CD4-positive, alpha-beta memory T cell (primary cell): Measurements from ENCODE around the gene RNF10. TPM values are rescaled to one million over a fixed set of nuclear protein-coding genes. Genes with fewer than 3 reads are reported as not detected.
"Not testable (repeated sequence)": the region's sequence is repeated elsewhere in the genome, so short reads cannot be mapped to it uniquely, and the experiment has no call there.

ENCODE experiments used
- CTCF ChIA-PET: fragments of 350-600 bp; sonication (Branson Sonifier 250); formaldehyde crosslinking; loops from one replicate; lab custom pipeline; 2021; ENCODE audit warnings: inconsistent platforms; ENCODE audit not compliant: partially characterized antibody; lab: Charles Lee
- POLR2A ChIA-PET: fragments of 350-600 bp; sonication (Branson Sonifier 250); formaldehyde crosslinking; loops from one replicate; lab custom pipeline; 2021; ENCODE audit not compliant: partially characterized antibody; lab: Charles Lee
- DNase-seq, 5 donors: peaks; one replicate each; pipeline versions ENCODE4 v3.0.0 to v3.0.0-alpha.2; 2020 to 2022; ENCODE audit warnings: mixed read lengths in 1 of 5
- H3K27ac ChIP-seq: one replicate; pipeline ENCODE4 v1.7.0; 2013; ENCODE audit warnings: low read depth, low read length
- H3K27me3 ChIP-seq: 2 replicates; pipeline ENCODE4 v1.7.0; 2013; ENCODE audit warnings: mild to moderate bottlenecking, low read length, moderate library complexity; ENCODE audit not compliant: insufficient read depth
- H3K36me3 ChIP-seq: 2 replicates; pipeline ENCODE4 v1.7.0; 2013; ENCODE audit warnings: mild to moderate bottlenecking, low read length, moderate library complexity; ENCODE audit not compliant: insufficient read depth
- H3K4me1 ChIP-seq: 2 replicates; pipeline ENCODE4 v1.7.0; 2013; ENCODE audit warnings: mild to moderate bottlenecking, low read length, moderate library complexity; ENCODE audit not compliant: insufficient read depth
- H3K4me3 ChIP-seq, 2 donors: one replicate each; pipeline ENCODE4 v1.7.0; 2013; ENCODE audit warnings: low read length in 2 of 2, mild to moderate bottlenecking in 1 of 2
- H3K9me3 ChIP-seq, 2 donors: one replicate each; pipeline ENCODE4 v1.7.0; 2013; ENCODE audit warnings: low read length in 2 of 2, control low read depth in 1 of 2; ENCODE audit not compliant: control insufficient read depth in 1 of 2
- H3K27ac Mint-ChIP-seq, 7 donors: one replicate each; pipeline ENCODE4 v1.8.0; 2020 to 2021; ENCODE audit warnings: mixed read lengths in 7 of 7, mild to moderate bottlenecking in 6 of 7, inconsistent platforms in 3 of 7, moderate library complexity in 3 of 7
- H3K27me3 Mint-ChIP-seq, 2 donors: one replicate each; pipeline ENCODE4 v1.8.0; 2020 to 2021; ENCODE audit warnings: mixed read lengths in 2 of 2
- H3K36me3 Mint-ChIP-seq, 2 donors: one replicate each; pipeline ENCODE4 v1.8.0; 2020 to 2021; ENCODE audit warnings: mixed read lengths in 2 of 2, inconsistent platforms in 1 of 2, mild to moderate bottlenecking in 1 of 2
- H3K4me1 Mint-ChIP-seq, 4 donors: one replicate each; pipeline ENCODE4 v1.8.0; 2020 to 2021; ENCODE audit warnings: mixed read lengths in 4 of 4, mild to moderate bottlenecking in 1 of 4
- H3K4me3 Mint-ChIP-seq, 8 donors: one replicate each; pipeline ENCODE4 v1.8.0; 2020 to 2021; ENCODE audit warnings: mixed read lengths in 8 of 8, mild to moderate bottlenecking in 7 of 8, moderate library complexity in 6 of 8, inconsistent platforms in 3 of 8
- H3K9me3 Mint-ChIP-seq, 8 donors: one replicate each; pipeline ENCODE4 v1.8.0; 2020 to 2021; ENCODE audit warnings: mixed read lengths in 8 of 8, mild to moderate bottlenecking in 5 of 8, inconsistent platforms in 3 of 8, moderate library complexity in 1 of 8
- intact Hi-C: fragments of 100-400 bp; cut with micrococcal nuclease; formaldehyde crosslinking; loops from one replicate; pipeline ENCODE4 v1.15.1; 2023
- polyA plus RNA-seq, 2 donors: library from polyadenylated mRNA; unstranded; fragments of 300-500 nt; fragmentation: Illumina TruSeq; gene quantifications; one replicate each; pipeline ENCODE4 v1.2.3, GENCODE V29; 2021
- total RNA-seq, 2 experiments: library from RNA; stranded (reverse); gene quantifications; one replicate each; pipeline ENCODE4 v1.2.3, GENCODE V29; 2021

Gene RNF10
- total and polyA plus RNA-seq, 4 experiments from 2014 or later = 101 to 249 (median 195) TPM

- no peaks in the 10 kb centered on the region for H3K9me3 ChIP-seq
- no peaks in the 10 kb centered on the region for H3K36me3 ChIP-seq
- Mint-ChIP-seq H3K27me3 (no peaks in the 10 kb centered on the region), H3K36me3 (no peaks in the 10 kb centered on the region), H3K27ac (no peak overlapping the region), H3K9me3 (no peaks in the 10 kb centered on the region), H3K4me1 (no peaks in the 10 kb centered on the region), H3K4me3 (no peak overlapping the region)
- POLR2A ChIA-PET = no interaction called here
- H3K4me1 ChIP-seq = no peaks in the 10 kb centered on the region
- CTCF ChIA-PET = interaction anchor here (0.7 to 1.2 kb wide), 2 partner anchors 9 to 11 kb away, joined by 3 read pairs; partner anchors contain the start of gene POP5
- no peak overlapping the region for H3K4me3 ChIP-seq
- no peak for DNase-seq
- H3K27me3 ChIP-seq = no peaks in the 10 kb centered on the region
- H3K27ac ChIP-seq = no peak overlapping the region
- intact Hi-C loops = no loop called here
These were observed 58.2 kb downstream of the RNF10 start for GRCh38 chr12:120592121-120593049.

- no peaks in the 10 kb centered on the region for H3K4me1 ChIP-seq
- intact Hi-C loops = no loop called here
- H3K9me3 Mint-ChIP-seq = no peaks in the 10 kb centered on the region
- no peaks in the 10 kb centered on the region for H3K36me3 Mint-ChIP-seq
- H3K9me3 ChIP-seq = no peaks in the 10 kb centered on the region
- ChIA-PET CTCF (interaction anchor here (0.6 to 1.0 kb wide), 2 partner anchors 16 to 34 kb away, joined by 3 read pairs; partner anchors contain the start of gene POP5), POLR2A (no interaction called here)
- H3K27ac ChIP-seq = no peak overlapping the region
- H3K27ac Mint-ChIP-seq = no peak overlapping the region
- no peaks in the 10 kb centered on the region for H3K27me3 ChIP-seq
- no peaks in the 10 kb centered on the region for H3K36me3 ChIP-seq
- H3K4me3 ChIP-seq = no peak overlapping the region
- H3K4me3 Mint-ChIP-seq = no peak overlapping the region
- peaks cover 6 to 11% of the 10 kb centered on the region in 2 donors for H3K27me3 Mint-ChIP-seq
- no peaks in the 10 kb centered on the region for H3K4me1 Mint-ChIP-seq
- DNase-seq = no peak
These were observed 62.7 kb downstream of the RNF10 start for GRCh38 chr12:120596901-120597300.

GRCh38 chr12:120597861-120598260 is 63.7 kb downstream of the RNF10 start:
- Histone ChIP-seq H3K36me3 (no peaks in the 10 kb centered on the region), H3K27me3 (no peaks in the 10 kb centered on the region), H3K4me1 (no peaks in the 10 kb centered on the region), H3K27ac (no peak overlapping the region), H3K4me3 (no peak overlapping the region), H3K9me3 (no peaks in the 10 kb centered on the region)
- no peaks in the 10 kb centered on the region for H3K9me3 Mint-ChIP-seq
- no peaks in the 10 kb centered on the region for H3K4me1 Mint-ChIP-seq
- H3K36me3 Mint-ChIP-seq = no peaks in the 10 kb centered on the region
- no peak for DNase-seq
- ChIA-PET POLR2A (interaction anchor here (0.6 kb wide), 1 partner anchor 68 kb away, joined by 3 read pairs; no protein-coding TSS in a partner anchor), CTCF (no interaction called here)
- peaks cover 8 to 13% of the 10 kb centered on the region in 2 donors for H3K27me3 Mint-ChIP-seq
- no peak overlapping the region for H3K4me3 Mint-ChIP-seq
- intact Hi-C loops = no loop called here
- no peak overlapping the region for H3K27ac Mint-ChIP-seq

GRCh38 chr12:120598674-120599463 is 64.7 kb downstream of the RNF10 start:
- H3K9me3 Mint-ChIP-seq = no peaks in the 10 kb centered on the region
- no peaks in the 10 kb centered on the region for H3K4me1 ChIP-seq
- H3K27me3 ChIP-seq = no peaks in the 10 kb centered on the region
- intact Hi-C loops = no loop called here
- no peaks in the 10 kb centered on the region for H3K4me1 Mint-ChIP-seq
- no peaks in the 10 kb centered on the region for H3K9me3 ChIP-seq
- peaks cover 8 to 13% of the 10 kb centered on the region in 2 donors for H3K27me3 Mint-ChIP-seq
- DNase-seq = no peak
- no peaks in the 10 kb centered on the region for H3K36me3 Mint-ChIP-seq
- no peak overlapping the region for H3K4me3 Mint-ChIP-seq
- ChIA-PET POLR2A (no interaction called here), CTCF (no interaction called here)
- H3K36me3 ChIP-seq = no peaks in the 10 kb centered on the region
- H3K27ac ChIP-seq = no peak overlapping the region
- H3K27ac Mint-ChIP-seq = no peak overlapping the region
- no peak overlapping the region for H3K4me3 ChIP-seq

GRCh38 chr12:120599672-120600552 is 65.8 kb downstream of the RNF10 start:
- H3K4me3 Mint-ChIP-seq = no peak overlapping the region
- intact Hi-C loops = no loop called here

GRCh38 chr12:120602416-120602815 is 68.3 kb downstream of the RNF10 start:
- CTCF ChIA-PET, DNase-seq, POLR2A ChIA-PET: not testable (repeated sequence)

More at GRCh38 chr12:120599672-120600552, 65.8 kb downstream of the RNF10 start:
- ChIA-PET CTCF (interaction anchor here (0.6 kb wide), 1 partner anchor 190 kb away, joined by 3 read pairs; no protein-coding TSS in a partner anchor), POLR2A (no interaction called here)
- no peak overlapping the region for H3K27ac Mint-ChIP-seq
- H3K4me1 Mint-ChIP-seq = no peaks in the 10 kb centered on the region
- H3K27me3 ChIP-seq = no peaks in the 10 kb centered on the region
- no peaks in the 10 kb centered on the region for H3K36me3 ChIP-seq
- H3K27me3 Mint-ChIP-seq = peaks cover 8 to 13% of the 10 kb centered on the region in 2 donors
- no peak overlapping the region for H3K27ac ChIP-seq
- no peak for DNase-seq
- no peaks in the 10 kb centered on the region for H3K9me3 ChIP-seq
- no peaks in the 10 kb centered on the region for H3K9me3 Mint-ChIP-seq
- H3K4me3 ChIP-seq = no peak overlapping the region
- H3K36me3 Mint-ChIP-seq = no peaks in the 10 kb centered on the region
- H3K4me1 ChIP-seq = no peaks in the 10 kb centered on the region

More at GRCh38 chr12:120602416-120602815, 68.3 kb downstream of the RNF10 start:
- intact Hi-C loops, H3K27ac Mint-ChIP-seq, H3K27ac ChIP-seq, H3K4me3 Mint-ChIP-seq, H3K4me1 Mint-ChIP-seq, H3K27me3 ChIP-seq, H3K9me3 ChIP-seq, H3K4me1 ChIP-seq, H3K36me3 Mint-ChIP-seq, H3K36me3 ChIP-seq, H3K9me3 Mint-ChIP-seq, H3K4me3 ChIP-seq: not testable (repeated sequence)
- H3K27me3 Mint-ChIP-seq = peaks cover 8 to 13% of the 10 kb centered on the region in 2 donors
